Body of pancreas (tissue), 4 donors: Measurements from ENCODE around the gene ATXN1. TPM values are rescaled to one million over a fixed set of nuclear protein-coding genes. Genes with fewer than 3 reads are reported as not detected.

ENCODE experiments used
- ATAC-seq: fragments of 150-250 bp; one replicate; pipeline ENCODE4 v1.9.1; 2016
- DNase-seq, 4 donors: peaks; one replicate each; pipeline ENCODE4 v3.0.0-alpha.2; 2019
- H3K27ac ChIP-seq, 4 donors: fragments of 200-600 bp; sonication (generic); 1 replicate in 3 of 4; 2 replicates in 1 of 4; pipeline versions ENCODE4 v1.5.1 to v1.6.1; 2016 to 2019; ENCODE audit warnings: mild to moderate bottlenecking in 1 of 4, mixed read lengths in 1 of 4, moderate library complexity in 1 of 4
- H3K27me3 ChIP-seq, 2 donors: fragments of 200-600 bp; sonication (generic); one replicate each; pipeline ENCODE4 v1.6.0; 2016; ENCODE audit warnings: mild to moderate bottlenecking in 1 of 2
- H3K36me3 ChIP-seq, 2 donors: fragments of 200-600 bp; sonication (generic); replicated peaks in 1 of 2; 2 replicates each; pipeline ENCODE4 v1.5.1; 2016; ENCODE audit warnings: low read depth in 2 of 2; ENCODE audit not compliant: insufficient read depth in 1 of 2
- H3K4me1 ChIP-seq: fragments of 200-600 bp; sonication (generic); one replicate; pipeline ENCODE4 v1.6.0; 2016
- H3K4me3 ChIP-seq, 2 donors: fragments of 200-600 bp; sonication (generic); 1 replicate in 1 of 2; 2 replicates in 1 of 2; pipeline ENCODE4 v1.5.1; 2016 to 2019
- H3K9me3 ChIP-seq, 3 donors: fragments of 200-600 bp; sonication (generic); 1 replicate in 2 of 3; 2 replicates in 1 of 3; pipeline ENCODE4 v1.5.1; 2016
- POLR2A ChIP-seq, 3 donors: fragments of 450-650 bp; IDR thresholded peaks; one replicate each; pipeline ENCODE4 v1.6.1; 2016; ENCODE audit warnings: antibody characterized with exemption in 3 of 3, mild to moderate bottlenecking in 2 of 3
- WGBS, 2 donors: methylation state at CpG; one replicate each; pipeline ENCODE4 v1.1.5; 2017; 5-methylcytosine and 5-hydroxymethylcytosine counted together
- intact Hi-C: fragments of 100-400 bp; cut with DNase I; formaldehyde crosslinking; loops from one replicate; pipeline ENCODE4 v1.15.1; 2023
- total RNA-seq, 2 donors: library from RNA; depleted of rRNA; stranded (reverse); fragments of >200 nt; gene quantifications; one replicate each; pipeline ENCODE4 v1.1.0, GENCODE V29; 2016
- TF ChIP-seq, protein P1 (sequence below), 7 experiments: fragments of 450-650 bp in 4 of 7; fragments of 200-600 bp in 3 of 7; sonication (generic) in 3 of 7; IDR thresholded peaks; one replicate each; pipeline ENCODE4 v1.5.1; 2016 to 2019; ENCODE audit warnings: antibody characterized with exemption in 7 of 7

The ATXN1 gene
- total RNA-seq, 2 donors from 2014 or later = 24.6 to 24.7 TPM

DNA sequence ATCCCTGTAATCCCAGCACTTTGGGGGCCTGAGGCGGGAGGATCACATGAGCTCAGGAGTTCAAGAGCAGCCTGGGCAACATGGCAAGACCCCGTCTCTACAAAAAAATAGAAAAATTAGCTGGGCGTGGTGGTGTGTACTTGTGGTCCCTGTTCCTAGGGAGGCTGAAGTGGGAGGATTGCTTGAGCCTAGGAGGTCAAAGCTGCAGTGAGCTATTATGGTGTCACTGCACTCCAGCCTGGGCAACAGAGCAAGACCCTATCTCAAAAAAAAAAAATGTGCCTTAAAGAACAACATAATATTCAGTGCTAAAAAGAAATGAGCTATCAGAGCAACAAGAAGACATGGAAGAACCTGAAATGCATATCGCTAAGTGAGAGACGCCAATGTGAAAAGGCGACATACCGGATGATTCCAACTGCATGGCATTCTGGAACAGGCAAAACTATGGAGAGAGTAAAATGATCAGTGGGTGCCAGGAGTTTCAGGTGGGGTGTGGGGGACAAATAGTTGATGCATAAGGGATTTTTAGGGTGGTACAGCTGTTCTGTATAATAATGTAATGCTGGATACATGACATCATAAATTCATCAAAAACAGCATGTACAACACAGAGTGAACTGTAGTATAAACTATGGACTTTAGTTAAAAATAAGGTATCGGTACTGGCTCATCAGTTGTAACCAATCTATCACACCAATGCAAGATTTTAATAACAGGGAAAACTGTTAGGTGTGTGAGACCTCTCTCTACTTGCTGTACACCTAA, 442.1 kb downstream of the ATXN1 start:
- peaks cover 7% of the 10 kb centered on the region for H3K4me1 ChIP-seq
- WGBS, 2 donors = 84 to 95% methylated on average over 8 of the region's 8 CpGs
- H3K27ac ChIP-seq = peak overlapping the region in 2 of 4 donors; percentile 82 to 84

DNA sequence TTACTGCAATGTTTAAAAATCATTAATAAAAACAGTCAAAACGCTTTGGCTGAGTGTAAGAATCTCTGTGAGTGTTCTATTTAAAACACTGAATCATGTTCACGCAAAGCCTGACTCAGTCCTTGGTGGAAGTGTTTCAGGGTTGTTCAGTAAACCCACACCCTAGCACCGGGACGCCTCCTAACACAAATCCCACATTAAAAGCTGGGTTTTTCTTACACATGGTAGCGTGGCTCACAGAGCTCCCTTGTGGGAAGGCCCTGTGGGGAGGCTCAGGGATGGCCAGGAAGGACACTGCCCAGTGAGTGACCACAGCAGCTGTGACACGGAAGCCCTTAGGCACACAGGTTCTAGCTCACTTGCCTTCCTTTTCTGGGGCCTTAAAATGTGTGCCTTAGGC, 442.7 kb downstream of the ATXN1 start:
- WGBS, 2 donors = 77 to 86% methylated on average over 6 of the region's 6 CpGs
- intact Hi-C loops = no loop called here
- H3K27me3 ChIP-seq = no peaks in the 10 kb centered on the region
- peak overlapping the region in 1 of 4 donors; percentile 0 for H3K27ac ChIP-seq
- DNase-seq (no peak), ATAC-seq (no peak)
- no peak overlapping the region for H3K4me3 ChIP-seq
- H3K36me3 ChIP-seq = no peaks in the 10 kb centered on the region
- TF ChIP-seq, protein P1, sequence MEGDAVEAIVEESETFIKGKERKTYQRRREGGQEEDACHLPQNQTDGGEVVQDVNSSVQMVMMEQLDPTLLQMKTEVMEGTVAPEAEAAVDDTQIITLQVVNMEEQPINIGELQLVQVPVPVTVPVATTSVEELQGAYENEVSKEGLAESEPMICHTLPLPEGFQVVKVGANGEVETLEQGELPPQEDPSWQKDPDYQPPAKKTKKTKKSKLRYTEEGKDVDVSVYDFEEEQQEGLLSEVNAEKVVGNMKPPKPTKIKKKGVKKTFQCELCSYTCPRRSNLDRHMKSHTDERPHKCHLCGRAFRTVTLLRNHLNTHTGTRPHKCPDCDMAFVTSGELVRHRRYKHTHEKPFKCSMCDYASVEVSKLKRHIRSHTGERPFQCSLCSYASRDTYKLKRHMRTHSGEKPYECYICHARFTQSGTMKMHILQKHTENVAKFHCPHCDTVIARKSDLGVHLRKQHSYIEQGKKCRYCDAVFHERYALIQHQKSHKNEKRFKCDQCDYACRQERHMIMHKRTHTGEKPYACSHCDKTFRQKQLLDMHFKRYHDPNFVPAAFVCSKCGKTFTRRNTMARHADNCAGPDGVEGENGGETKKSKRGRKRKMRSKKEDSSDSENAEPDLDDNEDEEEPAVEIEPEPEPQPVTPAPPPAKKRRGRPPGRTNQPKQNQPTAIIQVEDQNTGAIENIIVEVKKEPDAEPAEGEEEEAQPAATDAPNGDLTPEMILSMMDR (IDR thresholded peaks at IDR 0.05) = no peak
- TF ChIP-seq POLR2A (IDR thresholded peaks at IDR 0.05) = no peak
- no peaks in the 10 kb centered on the region for H3K9me3 ChIP-seq
- H3K4me1 ChIP-seq = peaks cover 7% of the 10 kb centered on the region

More for the DNA sequence above, 442.1 kb downstream of the ATXN1 start:
- ATAC-seq (no peak), DNase-seq (no peak)
- H3K9me3 ChIP-seq = no peaks in the 10 kb centered on the region
- no peaks in the 10 kb centered on the region for H3K27me3 ChIP-seq
- intact Hi-C loops = no loop called here
- no peak overlapping the region for H3K4me3 ChIP-seq
- TF ChIP-seq, protein P1 (IDR thresholded peaks at IDR 0.05) = no peak
- no peak for TF ChIP-seq POLR2A (IDR thresholded peaks at IDR 0.05)
- no peaks in the 10 kb centered on the region for H3K36me3 ChIP-seq

GRCh38 chr6:16316741-16317251, 444.5 kb downstream of the ATXN1 start:
- H3K27me3 ChIP-seq = no peaks in the 10 kb centered on the region
- 62 to 68% methylated on average over 7 of the region's 7 CpGs for WGBS, 2 donors
- H3K4me3 ChIP-seq = no peak overlapping the region
- no peak overlapping the region for H3K27ac ChIP-seq
- DNase-seq (peak in 2 of 4 donors; percentile 29 to 57), ATAC-seq (no peak)
- H3K36me3 ChIP-seq = no peaks in the 10 kb centered on the region
- intact Hi-C loops = no loop called here
- H3K4me1 ChIP-seq = peaks cover 7% of the 10 kb centered on the region
- TF ChIP-seq, protein P1 (IDR thresholded peaks at IDR 0.05) = peak; percentile 40 to 75 (median 64)
- TF ChIP-seq POLR2A (IDR thresholded peaks at IDR 0.05) = no peak
- no peaks in the 10 kb centered on the region for H3K9me3 ChIP-seq

GRCh38 chr6:16314296-16314695, 447.0 kb downstream of the ATXN1 start:
- Histone ChIP-seq H3K9me3 (no peaks in the 10 kb centered on the region), H3K4me3 (no peak overlapping the region), H3K27me3 (no peaks in the 10 kb centered on the region), H3K36me3 (no peaks in the 10 kb centered on the region), H3K4me1 (no peaks in the 10 kb centered on the region), H3K27ac (no peak overlapping the region)
- no peak for ATAC-seq
- 89 to 98% methylated on average over 4 of the region's 4 CpGs for WGBS, 2 donors
- TF ChIP-seq POLR2A (IDR thresholded peaks at IDR 0.05) = no peak
- TF ChIP-seq, protein P1 (IDR thresholded peaks at IDR 0.05) = no peak
- no peak for DNase-seq
- intact Hi-C loops = no loop called here
